ENCODE results near the gene UMODL1.

The UMODL1 gene

DNA sequence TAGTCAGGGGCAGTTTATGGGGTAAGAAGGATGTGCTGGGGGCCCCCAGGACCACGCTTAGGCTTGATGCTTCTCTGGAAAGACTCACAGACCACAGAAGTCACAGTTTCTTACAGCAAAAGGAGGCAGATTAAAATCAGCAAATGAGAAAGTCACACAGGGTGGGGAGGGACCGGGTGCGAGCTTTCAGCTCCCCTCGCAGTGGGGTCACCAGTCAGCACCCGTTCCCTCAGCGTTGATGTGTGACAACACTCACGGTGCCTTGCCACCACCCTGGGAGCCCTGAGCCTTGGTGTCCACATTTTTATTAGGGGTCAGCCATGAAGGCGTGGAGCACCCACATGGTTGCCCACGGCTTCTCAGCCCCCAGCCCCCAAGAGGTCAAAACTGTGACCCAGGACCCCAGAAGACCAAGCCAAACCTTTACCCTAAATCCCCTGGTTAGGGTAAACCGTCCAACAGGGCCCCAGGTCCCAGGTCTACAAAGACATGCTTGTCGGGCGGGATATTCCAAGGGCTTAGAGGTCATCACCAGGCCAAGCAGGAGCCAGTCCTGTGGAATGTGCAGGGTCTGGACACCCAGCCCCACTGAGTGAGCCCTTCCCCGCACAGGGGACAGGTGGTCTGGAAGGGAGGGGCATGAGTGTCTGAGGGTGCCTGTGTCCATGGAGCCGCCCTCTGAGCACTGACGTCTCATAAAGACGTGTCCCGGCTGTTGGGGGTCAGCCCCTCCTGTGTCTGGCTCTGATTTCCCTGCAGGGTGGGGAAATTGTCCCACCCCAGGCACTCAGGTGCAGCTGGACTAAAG is 83.3 kb downstream of the UMODL1 start:
- no peak for FAIRE-seq

DNA sequence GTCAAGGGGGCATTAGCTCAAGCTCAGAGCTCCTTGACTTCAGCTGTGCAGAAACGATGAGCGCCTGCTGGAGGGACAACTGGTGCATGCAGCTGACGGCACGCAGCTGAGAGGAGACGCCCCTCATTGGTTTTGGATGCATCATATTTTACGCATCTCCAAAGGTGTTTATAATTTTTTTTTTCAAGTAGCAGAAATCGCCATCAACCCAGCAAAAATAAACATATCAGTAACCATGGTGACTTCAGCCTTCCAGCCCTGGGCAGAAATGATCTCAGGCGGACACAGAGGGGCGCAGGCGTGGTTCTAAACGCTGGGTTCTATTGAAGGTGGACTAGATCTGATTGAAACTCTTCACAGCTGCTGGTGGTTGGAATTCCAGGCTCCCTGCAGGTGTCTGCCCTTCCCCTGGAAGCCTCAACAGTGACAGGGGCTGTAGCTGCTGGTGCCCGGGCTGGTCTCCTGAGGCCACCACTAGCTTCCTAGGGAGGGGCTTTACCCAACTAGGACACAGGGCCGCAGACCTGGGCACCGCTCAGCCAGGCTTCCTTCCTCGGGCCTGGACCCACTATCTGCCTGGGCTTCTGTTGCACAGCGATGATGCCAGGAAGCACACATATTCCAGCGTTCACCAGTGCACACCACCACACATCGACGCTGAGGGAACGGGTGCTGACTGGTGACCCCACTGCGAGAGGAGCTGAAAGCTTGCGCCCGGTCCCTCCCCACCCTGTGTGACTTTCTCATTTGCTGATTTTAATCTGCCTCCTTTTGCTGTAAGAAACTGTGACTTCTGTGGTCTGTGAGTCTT is 84.1 kb downstream of the UMODL1 start:
- FAIRE-seq = no peak

DNA sequence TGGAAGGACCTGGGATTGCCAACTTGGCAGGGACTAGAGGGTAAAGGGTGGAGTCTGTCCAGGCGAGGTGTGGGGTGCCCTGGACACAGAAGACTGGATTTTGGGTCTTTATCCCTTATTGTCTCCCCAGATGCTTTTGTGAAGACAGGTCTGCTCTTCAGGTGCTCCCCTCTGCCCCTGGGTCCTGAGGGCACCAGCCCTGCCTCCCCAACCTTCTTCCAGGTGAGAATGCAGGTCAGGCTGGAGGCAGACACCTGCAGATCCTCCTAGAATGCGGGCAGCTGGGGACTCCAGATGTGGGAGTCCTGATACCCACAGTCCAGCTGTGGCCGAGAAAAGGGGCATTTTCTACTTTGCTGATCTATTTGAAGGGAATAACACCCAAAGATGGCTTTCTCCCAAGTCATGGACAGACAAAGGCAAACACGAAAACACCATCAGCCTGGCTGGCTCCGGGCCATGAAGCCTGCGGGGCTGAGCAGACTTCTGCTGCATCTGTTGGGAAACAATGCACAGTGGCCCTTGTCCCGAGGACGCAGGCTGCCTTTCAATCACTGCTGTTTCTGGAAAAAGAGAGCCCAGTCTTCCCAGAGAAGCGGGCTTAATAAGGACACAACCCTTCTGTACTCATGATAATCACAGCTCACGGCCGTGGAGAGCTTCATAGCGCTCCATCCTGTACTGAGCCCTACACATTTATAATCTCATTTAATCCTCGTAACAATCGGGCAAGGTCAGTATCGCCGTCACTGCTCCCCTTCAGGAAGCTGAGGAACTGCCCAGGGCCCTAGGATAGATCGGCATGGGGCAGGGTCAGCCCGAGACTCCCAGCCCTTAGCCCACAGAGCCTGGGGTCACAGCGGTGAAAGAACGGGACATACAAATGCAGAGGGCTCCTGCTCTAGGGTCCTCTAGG is 85.8 kb downstream of the UMODL1 start:
- FAIRE-seq = no peak

DNA sequence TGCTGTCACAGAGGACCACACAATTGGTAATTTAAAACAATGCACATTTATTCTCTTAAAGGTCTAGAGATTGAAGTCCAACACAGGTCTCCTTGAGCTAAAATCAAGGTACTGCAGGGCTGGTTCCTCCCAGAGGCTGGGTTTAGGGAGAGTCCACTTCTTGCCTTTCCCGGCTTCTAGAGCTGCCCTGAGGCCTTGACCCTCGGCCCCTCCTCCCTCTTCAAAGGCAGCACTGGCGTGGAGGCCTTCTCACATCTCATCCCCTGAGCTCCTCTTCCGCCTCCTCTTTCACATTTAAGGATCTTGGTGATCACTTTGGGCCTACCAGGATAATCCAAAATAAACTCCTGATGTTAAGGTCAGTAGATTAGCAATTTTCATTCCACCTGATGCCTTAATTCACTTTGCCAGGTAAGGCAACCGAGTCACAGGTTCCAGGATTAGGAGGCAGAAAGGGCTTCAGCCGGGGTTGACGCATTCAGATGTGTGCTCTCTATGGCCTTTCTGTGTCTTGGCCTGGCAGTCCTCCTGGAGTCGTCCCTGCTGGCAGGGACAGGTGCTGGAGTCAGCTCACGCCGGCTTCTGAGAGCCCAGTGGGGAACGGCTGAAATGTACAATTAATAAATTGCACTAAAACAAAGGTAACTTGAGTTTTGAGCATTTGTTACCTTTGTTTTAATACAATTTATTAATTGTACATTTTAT is 86.6 kb downstream of the UMODL1 start:
- FAIRE-seq = no peak

DNA sequence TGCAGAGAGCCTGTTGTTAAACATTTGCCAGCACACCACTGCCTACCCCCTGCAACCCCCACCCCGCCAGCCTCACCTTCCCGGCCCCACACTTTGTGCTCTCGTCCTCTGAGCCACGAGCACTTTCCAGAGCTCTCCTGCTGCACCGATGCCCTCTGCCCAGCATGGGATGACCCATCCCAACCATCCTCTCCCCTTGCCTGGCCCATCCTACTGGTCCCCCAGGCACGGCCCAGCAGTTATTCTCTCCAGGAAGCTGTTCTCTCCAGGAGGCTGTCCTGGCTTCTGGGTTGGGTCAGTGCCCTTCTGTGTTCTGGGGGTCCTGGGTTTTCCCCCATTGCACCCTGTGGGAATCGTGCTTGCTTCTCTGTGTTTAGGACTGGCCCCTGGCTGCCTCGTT is 87.7 kb downstream of the UMODL1 start:
- FAIRE-seq = no peak

DNA sequence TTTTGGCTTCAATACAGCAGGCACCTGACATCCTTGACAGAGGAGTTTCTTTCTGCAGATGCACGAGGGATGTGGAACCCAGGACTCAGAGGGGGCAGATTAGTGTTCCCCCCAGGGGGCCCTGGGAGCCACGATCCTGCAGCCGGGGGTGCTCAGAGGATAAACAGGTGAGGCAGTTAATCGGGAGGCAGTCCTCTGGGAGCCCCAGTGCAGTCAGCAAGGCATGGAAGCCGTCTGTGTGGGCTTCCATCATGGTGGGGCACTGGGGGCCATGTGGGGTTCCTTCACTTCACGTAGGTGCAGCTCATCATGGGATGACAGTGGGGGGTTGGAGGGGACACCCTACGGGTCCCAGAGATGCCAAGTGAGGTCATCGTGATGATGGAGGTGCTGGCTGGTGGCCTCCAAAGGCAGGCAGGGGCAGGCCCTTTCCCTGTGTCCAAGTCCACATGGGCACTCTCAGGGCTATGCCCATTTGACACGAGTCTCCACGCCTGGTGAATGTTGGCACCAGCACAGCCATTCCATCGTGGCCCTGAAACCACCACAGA is 88.5 kb downstream of the UMODL1 start:
- FAIRE-seq = no peak

DNA sequence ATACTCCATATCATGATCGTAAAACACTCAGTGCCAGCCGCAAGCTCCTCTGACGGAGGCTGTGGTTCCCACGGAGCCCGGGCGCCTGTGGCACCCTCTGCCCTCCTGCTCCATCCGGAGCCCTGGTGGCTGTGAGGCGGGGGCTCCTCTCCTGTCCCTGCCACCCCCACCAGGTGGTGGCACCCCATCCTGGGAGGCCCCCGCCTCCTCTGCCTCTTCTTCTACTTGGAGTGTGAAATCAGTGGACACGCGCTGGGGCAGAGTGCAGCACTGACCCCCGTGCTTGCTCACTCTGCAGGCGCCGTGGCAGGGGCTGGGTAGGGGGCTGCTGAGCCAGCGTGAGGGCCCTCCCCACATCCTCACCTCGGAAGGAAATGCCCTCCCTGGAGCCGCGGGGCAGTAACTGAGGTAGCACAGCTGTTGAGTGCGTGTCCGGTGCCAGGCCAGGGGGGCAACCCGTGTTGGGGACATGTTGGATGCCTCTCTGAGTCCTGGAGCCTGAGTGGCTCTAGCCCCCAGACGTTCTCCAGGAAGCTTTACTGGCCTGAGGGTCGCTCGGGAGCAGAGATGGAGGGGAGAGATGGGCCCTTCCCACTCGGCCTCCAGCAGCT is 89.1 kb downstream of the UMODL1 start:
- FAIRE-seq = no peak

DNA sequence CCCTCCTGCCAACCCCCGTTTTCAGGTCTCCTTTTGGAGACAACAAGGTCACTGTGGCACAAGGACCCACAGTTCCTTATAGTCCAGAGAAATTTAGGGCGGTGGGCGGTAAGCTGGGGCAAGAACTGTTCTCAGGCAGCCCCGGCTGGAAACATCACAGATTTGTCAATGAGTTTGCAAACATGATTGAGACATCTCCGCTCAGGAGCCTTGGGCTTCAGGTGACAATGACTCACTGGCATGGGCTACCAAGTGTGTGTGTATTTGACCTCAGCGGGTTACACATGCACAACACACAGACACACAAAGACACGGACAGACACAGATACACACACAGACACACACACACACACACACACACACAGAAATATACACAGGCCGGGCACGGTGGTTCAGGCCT is 89.6 kb downstream of the UMODL1 start:
- FAIRE-seq = no peak

DNA sequence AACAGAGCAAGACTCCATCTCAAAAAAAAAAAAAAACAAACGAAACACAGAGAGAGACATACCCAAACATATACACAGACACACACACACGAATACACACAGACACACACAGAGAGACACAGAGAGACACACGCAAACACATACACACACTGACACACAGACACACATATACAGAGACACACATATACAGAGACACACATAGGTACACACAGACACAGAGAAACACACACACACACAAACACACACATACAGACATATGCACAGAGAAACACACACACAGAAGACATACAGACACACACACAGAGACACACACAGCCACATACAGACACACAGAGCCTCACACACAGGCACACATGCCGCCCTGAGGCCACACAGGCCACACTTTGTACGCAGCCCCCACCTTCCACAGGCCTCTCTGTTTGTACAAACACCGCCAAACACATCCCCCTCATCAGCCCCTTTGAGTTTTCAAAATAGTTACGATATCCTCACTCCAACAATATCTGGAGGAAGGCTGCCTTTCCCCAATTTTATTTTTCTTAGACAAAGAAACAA is 90.4 kb downstream of the UMODL1 start:
- no peak for FAIRE-seq

DNA sequence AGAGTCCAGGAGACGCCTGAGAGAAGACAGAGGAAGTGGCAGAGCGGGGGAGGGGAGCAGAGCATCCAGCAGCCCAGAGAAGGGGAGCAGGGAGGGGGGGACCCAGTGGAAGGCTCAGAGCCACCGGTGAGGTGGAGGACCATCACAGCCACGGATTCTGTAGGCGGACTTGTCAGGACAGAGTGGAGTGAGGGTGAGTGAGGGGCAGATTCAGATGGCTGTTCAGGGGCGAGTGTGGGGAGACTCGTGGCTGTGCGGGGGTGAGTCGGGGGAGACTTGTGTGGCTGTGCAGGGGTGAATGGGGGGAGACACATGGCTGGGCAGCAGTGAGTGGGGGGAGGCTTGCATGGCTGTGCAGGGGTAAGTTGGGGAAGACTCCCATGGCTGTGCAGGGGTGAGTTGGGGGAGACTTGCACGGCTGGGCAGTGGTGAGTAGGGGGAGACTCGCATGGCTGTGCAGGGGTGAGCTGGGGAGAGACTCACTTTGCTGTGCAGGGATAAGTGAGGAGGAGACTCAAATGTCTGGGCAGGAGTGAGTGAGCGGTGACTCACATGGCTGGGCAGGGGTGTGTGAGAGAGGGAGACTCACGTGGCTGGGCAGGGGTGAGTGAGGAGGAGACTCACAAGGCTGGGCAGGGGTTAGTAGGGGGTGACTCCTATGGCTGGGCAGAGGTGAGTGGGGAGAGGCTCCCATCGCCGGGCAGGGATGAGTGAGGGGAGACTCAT is 91.0 kb downstream of the UMODL1 start:
- FAIRE-seq = no peak

DNA sequence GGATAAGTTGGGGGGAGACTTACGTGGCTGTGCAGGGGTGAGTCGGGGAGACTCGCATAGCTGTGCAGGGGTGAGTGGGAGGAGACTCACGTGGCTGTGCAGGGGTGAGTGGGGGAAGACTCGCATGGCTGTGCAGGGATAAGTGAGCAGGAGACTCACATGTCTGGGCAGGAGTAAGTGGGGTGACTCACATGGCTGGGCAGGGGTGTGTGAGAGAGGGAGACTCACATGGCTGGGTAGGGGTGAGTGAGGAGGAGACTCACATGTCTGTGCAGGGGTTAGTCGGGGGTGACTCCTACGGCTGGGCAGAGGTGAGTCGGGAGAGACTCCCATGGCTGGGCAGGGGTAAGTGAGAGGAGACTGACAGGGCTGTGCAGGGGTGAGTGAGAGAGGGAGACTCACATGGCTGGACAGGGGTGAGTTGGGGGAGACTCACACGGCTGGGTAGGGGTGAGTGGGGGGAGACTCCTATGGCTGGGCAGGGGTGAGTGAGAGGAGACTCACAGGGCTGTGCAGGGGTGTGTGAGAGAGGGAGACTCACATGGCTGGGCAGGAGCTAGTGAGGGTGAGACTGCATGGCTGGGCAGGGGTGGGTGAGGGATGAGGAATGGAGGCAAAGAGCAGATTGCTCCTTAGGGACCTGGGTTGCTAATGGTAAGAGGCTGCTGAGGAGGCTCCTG is 91.9 kb downstream of the UMODL1 start:
- no peak for FAIRE-seq

DNA sequence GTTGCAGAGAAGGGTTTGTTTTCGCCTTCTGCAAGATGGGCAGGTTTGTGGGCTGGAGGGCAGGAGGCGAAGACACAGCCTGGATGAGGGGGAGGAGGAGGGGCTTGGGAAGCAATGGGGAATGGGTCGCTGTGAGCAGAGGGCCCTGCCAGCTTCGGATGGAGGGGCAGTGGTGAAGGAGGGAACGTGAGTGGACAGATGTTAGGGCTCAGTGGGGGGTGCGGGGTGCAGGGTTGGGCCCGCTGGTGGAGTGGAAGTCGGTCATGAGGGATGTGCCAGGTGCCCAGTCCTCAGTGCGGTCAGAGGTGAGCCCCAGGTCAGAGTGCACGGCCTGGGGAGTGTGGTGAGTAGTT is 92.4 kb downstream of the UMODL1 start:
- no peak for FAIRE-seq

DNA sequence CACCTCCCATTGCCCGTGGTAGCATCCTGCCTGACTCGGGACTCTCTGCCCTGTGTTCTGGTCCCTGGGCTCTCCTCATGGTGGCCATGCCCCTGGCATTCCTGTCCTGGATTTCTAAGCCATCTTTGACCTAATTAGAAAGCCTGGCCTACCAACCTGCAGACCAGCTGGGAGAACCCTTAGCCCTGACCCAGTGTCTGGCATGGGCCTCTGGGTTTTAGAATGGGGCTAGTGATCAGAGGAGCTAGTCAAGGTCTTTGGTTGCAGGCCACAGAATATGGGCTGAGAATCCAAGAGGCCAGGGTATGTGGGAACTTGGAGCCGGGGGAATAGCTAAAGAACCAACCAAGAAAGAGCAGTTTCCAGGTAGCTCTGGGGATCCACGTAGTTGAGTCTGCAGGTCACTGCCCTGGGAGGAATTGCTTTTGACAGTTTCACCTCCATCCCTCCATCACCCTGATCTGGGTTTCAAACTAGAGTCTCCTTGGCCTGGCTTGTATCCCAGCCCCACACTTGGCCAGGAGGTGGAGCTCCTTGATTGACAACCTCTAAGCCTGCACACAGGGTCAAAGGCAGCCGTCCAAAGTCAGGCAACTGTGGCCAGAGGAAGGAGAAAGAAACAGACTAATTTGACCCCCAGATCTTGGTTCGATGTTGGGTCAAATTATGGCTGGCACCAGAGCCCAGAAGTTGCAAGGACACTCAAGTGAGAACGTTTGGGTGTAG is 93.1 kb downstream of the UMODL1 start:
- no peak for FAIRE-seq

DNA sequence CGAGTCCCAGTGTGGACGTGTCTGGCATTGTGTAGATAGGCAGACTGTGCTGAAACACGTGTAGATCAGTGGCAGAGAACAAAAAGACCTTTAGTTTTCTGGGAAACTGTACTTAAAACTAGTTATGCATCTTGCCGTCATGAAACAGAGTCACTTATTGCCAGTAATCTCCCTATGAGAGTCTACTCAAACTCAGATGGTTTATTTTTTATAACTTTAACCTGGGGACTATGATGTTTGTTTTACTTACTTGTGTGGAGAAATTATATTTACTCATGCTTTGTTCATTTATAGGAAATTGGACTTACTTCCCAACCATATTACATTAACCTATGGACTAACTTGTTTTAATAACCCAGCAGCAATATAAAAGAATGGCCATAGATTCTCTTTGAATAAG is 93.7 kb downstream of the UMODL1 start:
- FAIRE-seq = no peak

DNA sequence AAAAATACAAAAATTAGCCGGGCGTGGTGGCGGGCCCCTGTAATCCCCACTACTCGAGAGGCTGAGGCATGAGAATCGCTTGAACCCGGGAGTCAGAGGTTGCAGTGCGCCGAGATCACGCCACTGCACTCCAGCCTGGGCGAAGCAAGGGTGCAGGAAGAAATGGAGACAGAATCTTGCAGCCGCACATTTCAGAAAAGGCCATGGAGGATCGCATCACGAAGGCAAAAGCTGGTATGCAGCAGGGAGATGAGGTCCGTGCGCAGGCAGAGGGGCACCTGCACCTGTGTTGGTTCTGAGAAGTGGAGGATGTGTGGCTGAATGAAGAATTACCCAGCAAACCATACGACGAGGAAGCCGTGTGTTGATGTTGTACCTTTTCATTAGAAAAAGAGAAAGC is 94.8 kb downstream of the UMODL1 start:
- FAIRE-seq = no peak

DNA sequence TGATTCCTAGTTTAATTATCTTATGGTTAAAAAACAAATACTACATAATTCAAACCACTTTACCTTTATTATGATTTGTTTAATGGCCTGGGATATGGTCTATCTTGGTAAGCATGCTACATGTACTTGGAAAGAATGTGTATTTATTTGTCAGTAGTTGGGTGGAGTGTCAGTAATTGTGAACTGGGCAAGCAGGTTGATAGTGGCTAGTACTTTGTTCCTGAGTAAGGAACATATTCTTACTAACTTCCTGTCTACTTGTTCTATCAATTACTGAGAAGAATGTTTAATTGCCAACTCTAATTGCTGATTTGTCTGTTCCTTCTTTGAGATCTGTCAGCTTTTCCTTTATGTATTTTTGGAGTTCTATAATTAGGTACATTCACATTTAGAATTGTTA is 98.6 kb downstream of the UMODL1 start:
- peak; percentile 21 for FAIRE-seq

DNA sequence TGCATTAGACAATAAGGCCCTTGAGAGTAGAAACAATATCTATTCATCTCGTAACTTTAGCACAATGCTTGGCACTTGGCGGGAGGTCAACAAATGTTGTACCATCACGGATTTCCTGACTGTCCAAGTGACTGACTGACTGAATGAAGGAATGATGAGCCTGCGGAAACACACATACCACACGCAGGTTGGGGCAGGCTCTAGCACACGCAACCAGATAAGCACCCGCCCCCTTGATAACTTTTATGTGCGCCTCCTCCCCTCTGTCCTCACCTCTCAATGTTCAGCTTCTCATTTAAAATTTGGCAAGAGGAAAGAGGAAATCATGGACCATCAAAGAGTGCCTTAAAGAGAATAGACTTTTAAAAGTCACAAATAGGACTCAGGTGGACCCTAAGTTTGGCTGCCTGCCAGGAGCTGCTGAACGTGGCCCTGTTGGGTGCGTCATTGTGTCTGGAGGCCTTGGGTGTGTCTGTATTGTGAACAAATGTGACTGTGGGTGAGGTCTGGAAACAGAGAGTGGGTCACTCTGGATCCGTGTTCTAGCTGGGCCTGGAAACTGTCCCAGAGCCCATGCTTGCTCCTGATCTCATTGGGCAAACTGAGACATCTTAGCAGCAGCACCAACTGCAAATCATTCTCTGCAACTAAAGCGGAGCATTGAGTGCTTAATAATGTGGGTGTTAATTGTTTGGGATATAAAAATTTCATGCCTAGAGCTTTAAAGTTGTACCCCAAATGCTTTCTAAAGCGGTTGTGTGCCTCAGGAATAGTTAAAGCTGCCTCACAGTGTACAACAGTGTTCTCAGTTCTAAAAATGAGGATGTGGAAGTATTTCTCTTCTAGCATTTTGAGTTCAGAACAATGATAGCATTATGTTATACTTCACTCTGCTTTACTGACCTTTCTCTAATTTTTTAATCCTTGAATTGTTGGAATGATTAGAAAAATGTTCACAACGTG is 100.3 kb downstream of the UMODL1 start:
- no peak for FAIRE-seq

Data from endometrium (tissue), 2 donors.